ENCODE results near the gene ZNF543.
"Not testable (repeated sequence)": the region's sequence is repeated elsewhere in the genome, so short reads cannot be mapped to it uniquely, and the experiment has no call there.

Gene ZNF543

GRCh38 chr19:57363688-57364181, 43.5 kb downstream of the ZNF543 start:
- Histone ChIP-seq H4K20me1 (ENCODE audit: insufficient read depth, low read length) (no peaks in the 10 kb centered on the region), H2AFZ (ENCODE audit: low read length) (no peak overlapping the region), H3F3A (ENCODE audit: insufficient read depth, low read length) (no peaks in the 10 kb centered on the region), H3K9me2 (ENCODE audit: low read depth, low read length) (no peaks in the 10 kb centered on the region), H3K9me3 (ENCODE audit: low read length) (0 out of 2 replicates have a peak, but pooled peaks cover 2% of the 10 kb centered on the region), H3K4me2 (ENCODE audit: low read length) (peak overlapping the region; percentile 85), H3K36me3 (ENCODE audit: insufficient read depth, low read length) (peaks cover 11% of the 10 kb centered on the region), H3K27ac (ENCODE audit: low read depth, low read length, poor library complexity, severe bottlenecking) (peak overlapping the region; percentile 19), H3K27me3 (ENCODE audit: insufficient read depth, low read length) (no peaks in the 10 kb centered on the region), H3K79me2 (ENCODE audit: insufficient read depth, low read length) (0 out of 2 replicates have a peak, but pooled peaks cover 5% of the 10 kb centered on the region), H3K9ac (ENCODE audit: low read length) (peak overlapping the region; percentile 74), H3K4me3 (ENCODE audit: low read depth, low read length, poor library complexity, severe bottlenecking) (peak overlapping the region; percentile 74), H3K4me1 (ENCODE audit: insufficient read depth, low read length, severe bottlenecking) (peaks cover 11% of the 10 kb centered on the region)
- TF ChIP-seq CTCF (IDR thresholded peaks at IDR 0.05; ENCODE audit: low read length), result no peak
- no peak for TF ChIP-seq EZH2 (IDR thresholded peaks at IDR 0.05; ENCODE audit: borderline replicate concordance, low read length)

- Histone ChIP-seq H2AFZ (ENCODE audit: low read length) (no peak overlapping the region), H3K9me3 (ENCODE audit: low read length) (0 out of 2 replicates have a peak, but pooled peaks cover 2% of the 10 kb centered on the region), H3K9ac (ENCODE audit: low read length) (no peak overlapping the region), H4K20me1 (ENCODE audit: insufficient read depth, low read length) (no peaks in the 10 kb centered on the region), H3F3A (ENCODE audit: insufficient read depth, low read length) (no peaks in the 10 kb centered on the region), H3K79me2 (ENCODE audit: insufficient read depth, low read length) (0 out of 2 replicates have a peak, but pooled peaks cover 5% of the 10 kb centered on the region), H3K9me2 (ENCODE audit: low read depth, low read length) (no peaks in the 10 kb centered on the region), H3K4me1 (ENCODE audit: insufficient read depth, low read length, severe bottlenecking) (peaks cover 11% of the 10 kb centered on the region), H3K27me3 (ENCODE audit: insufficient read depth, low read length) (no peaks in the 10 kb centered on the region), H3K36me3 (ENCODE audit: insufficient read depth, low read length) (peaks cover 19% of the 10 kb centered on the region), H3K4me3 (ENCODE audit: low read depth, low read length, poor library complexity, severe bottlenecking) (no peak overlapping the region), H3K4me2 (ENCODE audit: low read length) (no peak overlapping the region), H3K27ac (ENCODE audit: low read depth, low read length, poor library complexity, severe bottlenecking) (no peak overlapping the region)
- TF ChIP-seq CTCF (IDR thresholded peaks at IDR 0.05; ENCODE audit: low read length) (no peak), EZH2 (IDR thresholded peaks at IDR 0.05; ENCODE audit: borderline replicate concordance, low read length) (no peak)
Measured at GRCh38 chr19:57366776-57367175, 46.5 kb downstream of the ZNF543 start.

- Histone ChIP-seq H3K9me2 (ENCODE audit: low read depth, low read length) (no peaks in the 10 kb centered on the region), H3F3A (ENCODE audit: insufficient read depth, low read length) (no peaks in the 10 kb centered on the region), H3K4me1 (ENCODE audit: insufficient read depth, low read length, severe bottlenecking) (no peaks in the 10 kb centered on the region), H3K9ac (ENCODE audit: low read length) (no peak overlapping the region), H3K79me2 (ENCODE audit: insufficient read depth, low read length) (no peaks in the 10 kb centered on the region), H2AFZ (ENCODE audit: low read length) (no peak overlapping the region), H3K27me3 (ENCODE audit: insufficient read depth, low read length) (no peaks in the 10 kb centered on the region), H3K9me3 (ENCODE audit: low read length) (peaks cover 36% of the 10 kb centered on the region), H3K4me2 (ENCODE audit: low read length) (no peak overlapping the region), H3K4me3 (ENCODE audit: low read depth, low read length, poor library complexity, severe bottlenecking) (no peak overlapping the region), H4K20me1 (ENCODE audit: insufficient read depth, low read length) (no peaks in the 10 kb centered on the region), H3K36me3 (ENCODE audit: insufficient read depth, low read length) (peaks cover 74% of the 10 kb centered on the region), H3K27ac (ENCODE audit: low read depth, low read length, poor library complexity, severe bottlenecking) (no peak overlapping the region)
- TF ChIP-seq CTCF (IDR thresholded peaks at IDR 0.05; ENCODE audit: low read length) (no peak), EZH2 (IDR thresholded peaks at IDR 0.05; ENCODE audit: borderline replicate concordance, low read length) (no peak)
Measured at GRCh38 chr19:57374179-57374578, 53.9 kb downstream of the ZNF543 start.

DNA sequence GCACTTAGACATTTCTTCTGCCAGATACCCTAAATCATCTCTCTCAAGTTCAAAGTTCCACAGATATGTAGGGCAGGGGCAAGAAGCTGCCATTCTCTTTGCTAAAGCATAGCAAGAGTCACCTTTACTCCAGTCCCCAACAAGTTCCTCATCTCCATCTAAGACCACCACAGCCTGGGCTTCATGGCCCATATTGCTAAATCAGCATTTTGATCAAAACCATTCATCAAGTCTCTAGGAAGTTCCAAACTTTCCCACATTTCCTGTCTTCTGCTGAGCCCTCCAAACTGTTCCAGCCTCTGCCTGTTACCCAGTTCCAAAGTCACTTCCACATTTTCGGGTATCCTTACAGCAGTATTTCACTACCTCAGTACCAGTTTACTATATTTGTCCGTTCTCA, 54.4 kb downstream of the ZNF543 start:
- not testable (repeated sequence) for H4K20me1 ChIP-seq (ENCODE audit: insufficient read depth, low read length); H3K9ac ChIP-seq (ENCODE audit: low read length); H3F3A ChIP-seq (ENCODE audit: insufficient read depth, low read length); H2AFZ ChIP-seq (ENCODE audit: low read length); H3K4me3 ChIP-seq (ENCODE audit: low read depth, low read length, poor library complexity, severe bottlenecking); H3K27ac ChIP-seq (ENCODE audit: low read depth, low read length, poor library complexity, severe bottlenecking); H3K27me3 ChIP-seq (ENCODE audit: insufficient read depth, low read length); H3K4me2 ChIP-seq (ENCODE audit: low read length); H3K9me2 ChIP-seq (ENCODE audit: low read depth, low read length); H3K4me1 ChIP-seq (ENCODE audit: insufficient read depth, low read length, severe bottlenecking); H3K79me2 ChIP-seq (ENCODE audit: insufficient read depth, low read length)
- Histone ChIP-seq H3K36me3 (ENCODE audit: insufficient read depth, low read length) (peaks cover 74% of the 10 kb centered on the region), H3K9me3 (ENCODE audit: low read length) (peaks cover 39% of the 10 kb centered on the region)

All from OCI-LY1 (cell line).